Loucy (cell line): ENCODE data around the gene TPM1.

Experiments
- H2AFZ ChIP-seq: fragments of 200-600 bp; sonication (generic); 2 replicates; pipeline ENCODE4 v1.6.0; 2016; ENCODE audit warnings: antibody characterized with exemption, mild to moderate bottlenecking, low read length, moderate library complexity
- H3F3A ChIP-seq: fragments of 200-600 bp; 2 replicates; pipeline ENCODE4 v1.6.0; 2016; ENCODE audit warnings: antibody characterized with exemption, low read depth, mild to moderate bottlenecking
- H3K27me3 ChIP-seq: fragments of 200-600 bp; sonication (generic); 2 replicates; pipeline ENCODE4 v1.6.1; 2014; ENCODE audit warnings: low read length, mild to moderate bottlenecking; ENCODE audit not compliant: insufficient read depth, poor library complexity, severe bottlenecking
- H3K36me3 ChIP-seq: fragments of 200-600 bp; sonication (generic); 2 replicates; pipeline ENCODE4 v1.6.1; 2016; ENCODE audit warnings: low read length; ENCODE audit not compliant: insufficient read depth
- H3K4me1 ChIP-seq: fragments of 200-600 bp; sonication (generic); 2 replicates; pipeline ENCODE4 v1.5.1; 2014; ENCODE audit warnings: low read length, mild to moderate bottlenecking; ENCODE audit not compliant: insufficient read depth, poor library complexity, severe bottlenecking
- H3K4me2 ChIP-seq: fragments of 200-600 bp; sonication (generic); 2 replicates; pipeline ENCODE4 v1.6.0; 2014; ENCODE audit warnings: antibody characterized with exemption, low read length, low read depth, mild to moderate bottlenecking; ENCODE audit not compliant: poor library complexity, severe bottlenecking
- H3K4me3 ChIP-seq: fragments of 200-600 bp; sonication (generic); 2 replicates; pipeline ENCODE4 v1.5.1; 2014; ENCODE audit warnings: low read length, mild to moderate bottlenecking, mixed read lengths; ENCODE audit not compliant: poor library complexity, severe bottlenecking
- H3K79me2 ChIP-seq: fragments of 200-600 bp; sonication (generic); 2 replicates; pipeline ENCODE4 v1.6.1; 2014; ENCODE audit warnings: low read length; ENCODE audit not compliant: insufficient read depth
- H3K9ac ChIP-seq: fragments of 200-600 bp; sonication (generic); 2 replicates; pipeline ENCODE4 v1.6.0; 2014; ENCODE audit warnings: mild to moderate bottlenecking, low read depth, low read length, moderate library complexity; ENCODE audit not compliant: poor library complexity, severe bottlenecking
- H3K9me2 ChIP-seq: fragments of 200-600 bp; sonication (generic); replicated peaks from 2 replicates; pipeline ENCODE4 v1.6.1; 2016; ENCODE audit warnings: low read depth, low read length, mixed read lengths
- H3K9me3 ChIP-seq: fragments of 200-600 bp; sonication (generic); 2 replicates; pipeline ENCODE4 v1.6.1; 2014; ENCODE audit warnings: mild to moderate bottlenecking, antibody characterized with exemption, low read length, low read depth; ENCODE audit not compliant: insufficient read depth
- H4K20me1 ChIP-seq: fragments of 200-600 bp; sonication (generic); 2 replicates; pipeline ENCODE4 v1.6.0; 2014; ENCODE audit warnings: antibody characterized with exemption, low read length, mild to moderate bottlenecking; ENCODE audit not compliant: insufficient read depth, poor library complexity, severe bottlenecking
- EZH2phosphoT487 ChIP-seq: fragments of 200-600 bp; IDR thresholded peaks from 2 replicates; pipeline ENCODE4 v1.6.1; 2018; ENCODE audit warnings: antibody characterized with exemption, mild to moderate bottlenecking, moderate library complexity, borderline replicate concordance
- TF ChIP-seq, protein P1 (sequence below): fragments of 200-600 bp; sonication (generic); conservative IDR thresholded peaks from 2 replicates; pipeline ENCODE4 v1.5.1; 2014; ENCODE audit warnings: mild to moderate bottlenecking, antibody characterized with exemption, low read length

The TPM1 gene

DNA sequence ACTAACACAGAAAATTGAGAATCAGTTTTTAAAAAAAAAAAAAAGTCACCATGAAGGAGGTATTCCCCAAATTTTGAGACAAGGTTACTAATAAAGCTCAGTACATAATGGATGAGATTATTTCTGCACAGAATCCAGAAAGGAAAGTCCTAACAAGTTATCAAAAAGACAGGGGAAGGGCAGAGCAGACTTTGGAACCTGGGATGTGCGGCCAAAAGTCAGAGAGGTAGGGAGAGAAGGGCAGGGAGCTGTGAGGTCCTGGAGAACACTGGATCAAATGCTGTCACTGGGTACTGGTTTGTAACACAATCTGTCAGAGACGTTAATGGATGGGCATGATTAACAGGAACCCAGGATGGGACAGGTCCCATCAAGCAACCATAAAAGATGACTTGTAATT lies 67.0 kb downstream of the TPM1 start:
- peaks cover 28% of the 10 kb centered on the region for H3K4me1 ChIP-seq
- no peak overlapping the region for H3K4me2 ChIP-seq
- H2AFZ ChIP-seq, result no peak overlapping the region
- TF ChIP-seq EZH2phosphoT487, result no peak
- TF ChIP-seq, protein P1, sequence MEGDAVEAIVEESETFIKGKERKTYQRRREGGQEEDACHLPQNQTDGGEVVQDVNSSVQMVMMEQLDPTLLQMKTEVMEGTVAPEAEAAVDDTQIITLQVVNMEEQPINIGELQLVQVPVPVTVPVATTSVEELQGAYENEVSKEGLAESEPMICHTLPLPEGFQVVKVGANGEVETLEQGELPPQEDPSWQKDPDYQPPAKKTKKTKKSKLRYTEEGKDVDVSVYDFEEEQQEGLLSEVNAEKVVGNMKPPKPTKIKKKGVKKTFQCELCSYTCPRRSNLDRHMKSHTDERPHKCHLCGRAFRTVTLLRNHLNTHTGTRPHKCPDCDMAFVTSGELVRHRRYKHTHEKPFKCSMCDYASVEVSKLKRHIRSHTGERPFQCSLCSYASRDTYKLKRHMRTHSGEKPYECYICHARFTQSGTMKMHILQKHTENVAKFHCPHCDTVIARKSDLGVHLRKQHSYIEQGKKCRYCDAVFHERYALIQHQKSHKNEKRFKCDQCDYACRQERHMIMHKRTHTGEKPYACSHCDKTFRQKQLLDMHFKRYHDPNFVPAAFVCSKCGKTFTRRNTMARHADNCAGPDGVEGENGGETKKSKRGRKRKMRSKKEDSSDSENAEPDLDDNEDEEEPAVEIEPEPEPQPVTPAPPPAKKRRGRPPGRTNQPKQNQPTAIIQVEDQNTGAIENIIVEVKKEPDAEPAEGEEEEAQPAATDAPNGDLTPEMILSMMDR, result no peak
- no peak overlapping the region for H3K9ac ChIP-seq
- H3K9me2 ChIP-seq, result no peaks in the 10 kb centered on the region
- no peaks in the 10 kb centered on the region; the same call in 1 of the 2 replicates for H3K9me3 ChIP-seq
- no peaks in the 10 kb centered on the region for H4K20me1 ChIP-seq
- no peaks in the 10 kb centered on the region for H3K36me3 ChIP-seq
- H3K27me3 ChIP-seq, result no peaks in the 10 kb centered on the region
- H3K79me2 ChIP-seq, result no peaks in the 10 kb centered on the region
- H3K4me3 ChIP-seq, result no peak overlapping the region
- 0 out of 2 replicates have a peak, but pooled peaks cover 2% of the 10 kb centered on the region for H3F3A ChIP-seq

DNA sequence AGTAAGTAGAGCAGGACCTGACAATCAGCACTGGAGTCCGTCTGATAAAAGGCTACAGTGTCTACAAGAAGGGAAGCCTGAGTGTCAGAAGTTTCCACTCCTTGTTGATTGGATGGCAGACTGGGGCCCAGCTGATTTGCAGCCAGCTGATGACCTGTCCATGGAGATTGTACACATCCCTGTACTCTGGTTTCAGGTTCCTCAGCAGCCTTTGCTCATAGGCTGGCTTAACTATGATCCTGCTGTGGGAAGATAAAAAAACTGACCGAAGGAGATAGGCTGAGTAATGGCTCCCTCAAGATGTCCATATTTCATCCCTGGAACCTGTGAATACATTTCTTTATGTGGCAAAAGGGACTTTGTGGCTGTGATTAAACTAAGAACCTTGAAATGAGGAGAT lies 67.4 kb downstream of the TPM1 start:
- H4K20me1 ChIP-seq, result no peaks in the 10 kb centered on the region
- no peaks in the 10 kb centered on the region for H3K79me2 ChIP-seq

DNA sequence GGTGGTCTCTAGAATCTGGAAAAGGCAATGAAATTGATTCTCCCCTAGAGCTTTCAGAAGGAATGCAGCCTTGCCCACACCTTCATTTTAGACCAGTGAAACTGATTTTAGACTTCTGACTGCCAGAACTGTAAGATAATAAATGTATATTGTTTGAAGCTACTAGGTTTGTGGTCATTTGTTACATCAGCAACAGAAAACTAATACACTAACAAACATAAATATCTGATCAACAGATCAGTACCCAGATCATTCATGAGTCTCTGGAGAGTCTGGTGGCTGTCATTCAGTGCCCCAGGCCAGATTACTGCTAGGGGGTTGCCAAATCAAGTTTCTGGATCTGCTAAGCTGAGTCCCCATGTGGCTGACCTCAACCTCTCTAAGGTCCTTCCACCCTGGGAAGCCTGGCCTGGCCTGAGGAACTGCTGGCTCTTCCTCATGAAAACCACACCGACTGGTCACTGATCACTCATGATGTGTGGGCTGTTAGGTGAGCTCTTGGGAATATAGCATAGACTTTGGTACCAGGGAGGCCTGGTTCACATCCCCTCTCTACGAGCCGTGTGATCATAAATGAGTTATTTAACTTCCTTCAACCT lies 68.0 kb downstream of the TPM1 start:
- H3K9ac ChIP-seq, result no peak overlapping the region
- no peak overlapping the region for H3K4me2 ChIP-seq
- no peaks in the 10 kb centered on the region for H3K27me3 ChIP-seq
- H3F3A ChIP-seq, result 0 out of 2 replicates have a peak, but pooled peaks cover 2% of the 10 kb centered on the region
- H3K36me3 ChIP-seq, result no peaks in the 10 kb centered on the region
- no peak overlapping the region for H3K4me3 ChIP-seq
- H3K9me2 ChIP-seq, result no peaks in the 10 kb centered on the region
- H3K79me2 ChIP-seq, result no peaks in the 10 kb centered on the region
- peak overlapping the region; percentile 81 for H2AFZ ChIP-seq
- H3K4me1 ChIP-seq, result peaks cover 30% of the 10 kb centered on the region
- no peak for TF ChIP-seq EZH2phosphoT487
- TF ChIP-seq, protein P1, result no peak
- no peaks in the 10 kb centered on the region for H4K20me1 ChIP-seq
- no peaks in the 10 kb centered on the region; the same call in 1 of the 2 replicates for H3K9me3 ChIP-seq

More for the DNA sequence above, 67.4 kb downstream of the TPM1 start:
- H3K9ac ChIP-seq, result no peak overlapping the region
- H3K36me3 ChIP-seq, result no peaks in the 10 kb centered on the region
- no peaks in the 10 kb centered on the region; the same call in 1 of the 2 replicates for H3K9me3 ChIP-seq
- TF ChIP-seq EZH2phosphoT487, result no peak
- TF ChIP-seq, protein P1, result no peak
- no peaks in the 10 kb centered on the region for H3K27me3 ChIP-seq
- H3K9me2 ChIP-seq, result no peaks in the 10 kb centered on the region
- H3K4me1 ChIP-seq, result peaks cover 30% of the 10 kb centered on the region
- no peak overlapping the region for H3K4me2 ChIP-seq
- 0 out of 2 replicates have a peak, but pooled peaks cover 2% of the 10 kb centered on the region for H3F3A ChIP-seq
- no peak overlapping the region for H3K4me3 ChIP-seq
- H2AFZ ChIP-seq, result no peak overlapping the region
